Skeletal muscle satellite cell (primary cell): ENCODE data around the gene FHIT.

Source experiments
- H3K27me3 ChIP-seq: 2 replicates; pipeline ENCODE4 v1.7.0; 2013; ENCODE audit warnings: low read length; ENCODE audit not compliant: control insufficient read depth, insufficient read depth
- H3K36me3 ChIP-seq: 2 replicates; pipeline ENCODE4 v1.7.0; 2013; ENCODE audit warnings: mild to moderate bottlenecking, control low read depth, low read length; ENCODE audit not compliant: insufficient read depth
- H3K4me1 ChIP-seq: 2 replicates; pipeline ENCODE4 v1.7.0; 2013; ENCODE audit warnings: low read length; ENCODE audit not compliant: control insufficient read depth, insufficient read depth
- H3K4me2 ChIP-seq: 2 replicates; pipeline ENCODE4 v1.7.0; 2013; ENCODE audit warnings: mild to moderate bottlenecking, low read length
- H3K4me3 ChIP-seq: 2 replicates; pipeline ENCODE4 v1.7.0; 2013; ENCODE audit warnings: low read length
- H3K9ac ChIP-seq: 2 replicates; pipeline ENCODE4 v1.7.0; 2013; ENCODE audit warnings: mild to moderate bottlenecking, low read depth, low read length, moderate library complexity
- H3K9me3 ChIP-seq: replicated peaks from 2 replicates; pipeline ENCODE4 v1.7.0; 2013; ENCODE audit warnings: mild to moderate bottlenecking, control low read depth, low read length

Gene FHIT

GRCh38 chr3:60266444-60266843 lies 984.8 kb downstream of the FHIT start:
- no peak overlapping the region for H3K4me2 ChIP-seq
- H3K27me3 ChIP-seq: no peaks in the 10 kb centered on the region
- no peaks in the 10 kb centered on the region for H3K36me3 ChIP-seq
- H3K4me1 ChIP-seq: no peaks in the 10 kb centered on the region
- H3K9me3 ChIP-seq: no peaks in the 10 kb centered on the region
- H3K4me3 ChIP-seq: no peak overlapping the region
- H3K9ac ChIP-seq: no peak overlapping the region

GRCh38 chr3:60263191-60263590 lies 988.1 kb downstream of the FHIT start:
- no peaks in the 10 kb centered on the region for H3K27me3 ChIP-seq
- no peaks in the 10 kb centered on the region for H3K36me3 ChIP-seq
- no peaks in the 10 kb centered on the region for H3K4me1 ChIP-seq
- H3K9ac ChIP-seq: no peak overlapping the region
- H3K4me2 ChIP-seq: no peak overlapping the region
- H3K4me3 ChIP-seq: no peak overlapping the region
- H3K9me3 ChIP-seq: no peaks in the 10 kb centered on the region

- Histone ChIP-seq H3K4me1 (no peaks in the 10 kb centered on the region), H3K9me3 (no peaks in the 10 kb centered on the region), H3K4me2 (no peak overlapping the region), H3K36me3 (no peaks in the 10 kb centered on the region), H3K27me3 (no peaks in the 10 kb centered on the region), H3K4me3 (no peak overlapping the region), H3K9ac (no peak overlapping the region)
These were observed 988.7 kb downstream of the FHIT start for GRCh38 chr3:60262546-60262945.

GRCh38 chr3:60260546-60260945 lies 990.7 kb downstream of the FHIT start:
- Histone ChIP-seq H3K4me3 (no peak overlapping the region), H3K36me3 (no peaks in the 10 kb centered on the region), H3K27me3 (no peaks in the 10 kb centered on the region), H3K9ac (no peak overlapping the region), H3K4me2 (no peak overlapping the region), H3K9me3 (no peaks in the 10 kb centered on the region), H3K4me1 (no peaks in the 10 kb centered on the region)

- H3K9ac ChIP-seq: no peak overlapping the region
- no peaks in the 10 kb centered on the region for H3K4me1 ChIP-seq
- H3K9me3 ChIP-seq: no peaks in the 10 kb centered on the region
- H3K4me3 ChIP-seq: no peak overlapping the region
- no peaks in the 10 kb centered on the region for H3K27me3 ChIP-seq
- no peak overlapping the region for H3K4me2 ChIP-seq
- H3K36me3 ChIP-seq: no peaks in the 10 kb centered on the region
These were observed 1000.4 kb downstream of the FHIT start for GRCh38 chr3:60250810-60251209.

GRCh38 chr3:60250206-60250605 lies 1001.0 kb downstream of the FHIT start:
- no peak overlapping the region for H3K4me3 ChIP-seq
- no peaks in the 10 kb centered on the region for H3K4me1 ChIP-seq
- no peak overlapping the region for H3K4me2 ChIP-seq
- H3K36me3 ChIP-seq: no peaks in the 10 kb centered on the region
- H3K27me3 ChIP-seq: no peaks in the 10 kb centered on the region
- no peaks in the 10 kb centered on the region for H3K9me3 ChIP-seq
- H3K9ac ChIP-seq: no peak overlapping the region

- H3K4me2 ChIP-seq: no peak overlapping the region
- H3K36me3 ChIP-seq: no peaks in the 10 kb centered on the region
- no peak overlapping the region for H3K9ac ChIP-seq
- no peak overlapping the region for H3K4me3 ChIP-seq
- H3K4me1 ChIP-seq: no peaks in the 10 kb centered on the region
- no peaks in the 10 kb centered on the region for H3K9me3 ChIP-seq
- no peaks in the 10 kb centered on the region for H3K27me3 ChIP-seq
These were observed 1004.9 kb downstream of the FHIT start for GRCh38 chr3:60246361-60246760.

- Histone ChIP-seq H3K9me3 (no peaks in the 10 kb centered on the region), H3K9ac (no peak overlapping the region), H3K27me3 (no peaks in the 10 kb centered on the region), H3K4me1 (no peaks in the 10 kb centered on the region), H3K4me3 (no peak overlapping the region), H3K4me2 (no peak overlapping the region), H3K36me3 (no peaks in the 10 kb centered on the region)
These were observed 1007.8 kb downstream of the FHIT start for GRCh38 chr3:60243456-60243855.

- H3K27me3 ChIP-seq: no peaks in the 10 kb centered on the region
- no peaks in the 10 kb centered on the region for H3K36me3 ChIP-seq
- no peaks in the 10 kb centered on the region for H3K4me1 ChIP-seq
- H3K4me2 ChIP-seq: no peak overlapping the region
- no peak overlapping the region for H3K9ac ChIP-seq
- no peak overlapping the region for H3K4me3 ChIP-seq
- H3K9me3 ChIP-seq: no peaks in the 10 kb centered on the region
These were observed 1010.8 kb downstream of the FHIT start for GRCh38 chr3:60240492-60240891.

- no peaks in the 10 kb centered on the region for H3K4me1 ChIP-seq
- no peak overlapping the region for H3K4me3 ChIP-seq
- no peaks in the 10 kb centered on the region for H3K36me3 ChIP-seq
- no peaks in the 10 kb centered on the region for H3K9me3 ChIP-seq
- H3K9ac ChIP-seq: no peak overlapping the region
- no peaks in the 10 kb centered on the region for H3K27me3 ChIP-seq
- no peak overlapping the region for H3K4me2 ChIP-seq
These were observed 1012.7 kb downstream of the FHIT start for GRCh38 chr3:60238550-60238949.

GRCh38 chr3:60229502-60229901 lies 1021.8 kb downstream of the FHIT start:
- H3K4me1 ChIP-seq: no peaks in the 10 kb centered on the region
- H3K9me3 ChIP-seq: no peaks in the 10 kb centered on the region
- no peaks in the 10 kb centered on the region for H3K36me3 ChIP-seq
- H3K27me3 ChIP-seq: no peaks in the 10 kb centered on the region
- no peak overlapping the region for H3K9ac ChIP-seq
- H3K4me2 ChIP-seq: no peak overlapping the region
- no peak overlapping the region for H3K4me3 ChIP-seq

- Histone ChIP-seq H3K4me3 (no peak overlapping the region), H3K4me2 (no peak overlapping the region), H3K9me3 (no peaks in the 10 kb centered on the region), H3K27me3 (no peaks in the 10 kb centered on the region), H3K36me3 (no peaks in the 10 kb centered on the region), H3K9ac (no peak overlapping the region), H3K4me1 (no peaks in the 10 kb centered on the region)
These were observed 1022.4 kb downstream of the FHIT start for GRCh38 chr3:60228823-60229222.
